GM18517 (cell line): ENCODE results near the gene RIPK3.
"Not testable (repeated sequence)": the region's sequence is repeated elsewhere in the genome, so short reads cannot be mapped to it uniquely, and the experiment has no call there.

Experiments
- ATAC-seq: cut with Tn5 transposase; IDR thresholded peaks from one replicate; pipeline ENCODE4 v1.9.1; 2021; ENCODE audit warnings: mild to moderate bottlenecking, moderate library complexity; ENCODE audit not compliant: unreplicated experiment

The RIPK3 gene

GRCh38 chr14:24339284-24340151 lies at the start of gene RIPK3:
Gene RIPK3 (minus strand): TSS chr14:24339991. CDS start chr14:24339826, 165 bp downstream.
- ATAC-seq, result peak; percentile 74

GRCh38 chr14:24389226-24389848 lies 49.5 kb upstream of the RIPK3 start:
- no peak for ATAC-seq

- ATAC-seq, result no peak
These were observed 48.8 kb upstream of the RIPK3 start for GRCh38 chr14:24388474-24389179.

GRCh38 chr14:24387579-24387978 lies 47.8 kb upstream of the RIPK3 start:
- not testable (repeated sequence) for ATAC-seq

DNA sequence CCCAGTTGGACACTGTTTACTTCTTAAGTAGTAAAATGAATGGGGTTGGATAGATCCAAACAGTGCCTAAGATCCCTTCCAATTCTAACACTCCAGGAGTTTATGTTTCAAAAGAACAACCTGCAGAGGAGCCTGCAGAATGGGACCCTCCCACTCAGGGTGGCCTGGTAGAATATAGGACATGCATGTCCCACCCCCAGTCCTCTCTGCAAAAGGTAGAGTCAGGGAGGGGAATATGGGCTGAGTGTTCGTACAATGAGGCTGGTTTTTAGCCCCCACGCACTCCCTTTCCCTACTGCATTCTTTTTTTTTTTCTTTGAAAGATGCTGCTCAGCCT lies 47.2 kb upstream of the RIPK3 start:
- ATAC-seq, result no peak

DNA sequence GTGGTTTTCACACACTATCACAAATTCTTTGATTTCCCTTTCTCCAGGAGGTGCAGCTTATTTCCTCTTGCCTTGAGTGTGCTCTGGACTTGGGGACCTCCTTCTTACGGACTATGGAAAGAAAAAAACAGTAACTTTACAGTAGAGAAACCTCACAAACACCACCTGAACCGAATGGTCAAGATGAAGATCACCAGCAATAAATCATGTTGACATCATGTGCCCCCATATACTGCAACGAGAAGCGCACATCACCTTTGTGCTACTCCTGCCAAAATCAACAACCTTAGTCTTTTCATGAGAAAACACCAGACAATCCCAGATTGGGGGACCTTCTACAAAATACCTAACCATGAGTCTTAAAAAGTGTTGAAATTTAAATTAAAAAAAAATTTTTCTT lies 45.7 kb upstream of the RIPK3 start:
- ATAC-seq, result no peak

DNA sequence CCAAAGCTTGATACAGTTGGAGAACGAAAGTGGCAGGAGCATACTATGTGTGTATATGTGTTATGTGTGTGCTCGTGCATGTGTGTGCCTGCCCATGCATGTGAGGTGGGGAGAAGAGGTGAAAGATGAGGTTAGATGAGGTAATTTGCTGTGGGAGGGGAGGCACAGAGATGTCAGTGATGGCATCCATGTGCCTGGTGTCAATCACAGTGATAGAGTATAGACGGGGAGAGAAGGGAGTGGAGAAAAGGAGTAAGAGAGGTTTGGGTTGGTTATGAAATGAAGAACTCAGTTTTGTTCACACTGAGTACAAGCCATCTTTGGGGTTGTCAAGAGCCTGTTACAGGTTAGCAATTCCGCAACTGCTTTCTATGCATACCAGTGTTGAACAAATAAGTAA lies 44.4 kb upstream of the RIPK3 start:
- no peak for ATAC-seq

GRCh38 chr14:24382064-24382371 lies 42.2 kb upstream of the RIPK3 start:
- ATAC-seq, result no peak

GRCh38 chr14:24381363-24382063 lies 41.7 kb upstream of the RIPK3 start:
- ATAC-seq, result no peak

DNA sequence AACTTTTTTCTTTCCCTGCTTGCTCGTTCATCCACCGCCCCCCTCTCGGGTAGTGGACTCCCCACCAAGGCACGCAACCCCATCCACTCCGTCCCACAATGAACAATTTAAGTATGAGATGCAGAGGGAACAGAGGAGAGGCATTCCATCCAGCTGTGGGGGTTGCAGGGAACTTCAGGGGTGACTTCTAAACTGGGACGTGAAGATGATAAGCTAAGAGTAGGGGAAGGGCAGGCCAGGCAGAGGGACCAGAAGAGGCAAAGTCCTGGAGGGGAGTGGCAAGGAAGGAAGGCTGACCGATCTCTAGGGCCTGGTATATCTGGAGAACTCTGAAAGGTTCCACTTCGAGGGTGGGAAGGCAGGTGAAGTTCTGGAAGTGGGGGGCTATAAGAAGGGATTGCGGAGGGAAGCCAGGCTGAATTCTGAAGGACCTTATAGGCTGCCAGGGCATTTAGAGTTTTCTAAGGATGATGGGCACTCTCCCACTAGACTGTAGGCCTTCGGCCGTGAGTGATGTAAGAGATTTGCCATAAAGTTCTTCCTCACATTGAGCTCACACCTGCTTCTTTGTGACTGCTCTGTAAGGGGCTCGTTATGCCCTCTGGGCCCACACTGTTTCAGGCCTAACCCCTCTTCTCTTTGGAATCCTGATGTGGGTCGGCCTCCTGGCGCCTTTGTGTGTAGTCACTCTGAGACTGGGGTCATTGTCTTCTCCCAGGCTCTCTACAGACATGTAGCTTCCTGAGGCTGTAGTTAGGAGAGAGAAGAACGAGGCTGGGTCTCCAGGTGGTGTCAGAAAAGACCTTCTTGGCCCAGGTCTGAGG lies 40.3 kb upstream of the RIPK3 start:
- no peak for ATAC-seq

- no peak for ATAC-seq
These were observed 39.5 kb upstream of the RIPK3 start for GRCh38 chr14:24378981-24379906.

GRCh38 chr14:24378327-24378726 lies 38.5 kb upstream of the RIPK3 start:
- ATAC-seq, result no peak

DNA sequence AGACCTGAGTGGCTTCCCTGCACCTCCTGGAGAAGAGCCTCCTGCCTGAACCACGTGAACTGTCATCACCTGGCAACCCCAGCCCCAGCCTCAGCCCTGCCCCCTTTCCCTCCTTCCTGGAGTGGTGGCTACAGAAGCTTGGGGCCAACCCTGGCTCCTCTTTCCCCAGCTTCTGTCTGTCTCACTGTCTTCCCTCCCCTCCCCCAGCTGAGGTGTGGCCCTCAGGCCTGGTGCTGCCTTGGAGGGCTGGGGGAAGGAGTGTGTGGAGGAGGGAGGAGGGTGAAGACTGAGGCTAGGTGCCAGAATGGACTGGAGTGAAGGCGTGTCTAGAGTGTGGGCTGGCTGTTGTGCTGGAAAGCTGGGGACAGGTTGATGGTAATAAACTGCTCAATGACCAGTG lies 37.9 kb upstream of the RIPK3 start:
- ATAC-seq, result no peak

DNA sequence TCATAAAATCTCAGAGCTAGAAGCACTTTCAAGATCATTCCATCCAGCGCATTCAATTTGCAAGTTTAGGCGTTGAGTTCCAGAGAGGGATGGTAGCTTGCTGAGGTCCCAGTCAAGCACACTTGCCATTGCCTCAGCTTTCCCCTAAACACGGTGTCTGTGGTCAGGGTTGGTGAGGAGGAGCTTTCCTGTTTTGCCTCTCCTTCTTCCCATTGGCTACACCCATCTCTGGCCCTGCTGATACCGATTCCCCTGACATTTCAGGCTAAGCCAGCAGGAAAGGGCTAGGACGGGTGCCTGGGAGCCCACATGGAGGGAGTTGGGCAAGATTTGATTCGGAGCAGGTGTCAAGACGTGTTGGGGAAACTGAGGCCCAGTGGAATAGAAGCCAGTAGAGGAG lies 37.3 kb upstream of the RIPK3 start:
- ATAC-seq, result no peak

DNA sequence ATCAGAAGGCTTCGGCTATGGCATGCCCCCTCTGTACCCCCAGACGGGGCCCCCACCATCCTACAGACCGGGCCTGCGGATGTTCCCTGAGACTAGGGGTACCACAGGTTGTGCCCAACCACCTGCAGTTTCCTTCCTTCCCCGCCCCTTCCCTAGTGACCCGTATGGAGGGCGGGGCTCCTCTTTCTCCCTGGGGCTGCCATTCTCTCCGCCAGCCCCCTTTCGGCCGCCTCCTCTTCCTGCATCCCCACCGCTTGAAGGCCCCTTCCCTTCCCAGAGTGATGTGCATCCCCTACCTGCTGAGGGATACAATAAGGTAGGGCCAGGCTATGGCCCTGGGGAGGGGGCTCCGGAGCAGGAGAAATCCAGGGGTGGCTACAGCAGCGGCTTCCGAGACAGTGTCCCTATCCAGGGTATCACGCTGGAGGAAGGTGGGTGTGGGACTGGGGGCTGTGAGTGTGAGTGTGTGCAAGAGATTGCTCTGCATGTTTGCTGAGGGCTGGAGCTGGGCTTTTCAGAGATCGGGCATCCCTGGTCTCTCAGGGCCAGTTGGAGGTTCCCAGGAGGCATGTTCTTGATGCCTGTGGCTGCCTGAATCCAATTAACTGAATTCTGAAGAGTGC lies 36.8 kb upstream of the RIPK3 start:
- ATAC-seq, result no peak

DNA sequence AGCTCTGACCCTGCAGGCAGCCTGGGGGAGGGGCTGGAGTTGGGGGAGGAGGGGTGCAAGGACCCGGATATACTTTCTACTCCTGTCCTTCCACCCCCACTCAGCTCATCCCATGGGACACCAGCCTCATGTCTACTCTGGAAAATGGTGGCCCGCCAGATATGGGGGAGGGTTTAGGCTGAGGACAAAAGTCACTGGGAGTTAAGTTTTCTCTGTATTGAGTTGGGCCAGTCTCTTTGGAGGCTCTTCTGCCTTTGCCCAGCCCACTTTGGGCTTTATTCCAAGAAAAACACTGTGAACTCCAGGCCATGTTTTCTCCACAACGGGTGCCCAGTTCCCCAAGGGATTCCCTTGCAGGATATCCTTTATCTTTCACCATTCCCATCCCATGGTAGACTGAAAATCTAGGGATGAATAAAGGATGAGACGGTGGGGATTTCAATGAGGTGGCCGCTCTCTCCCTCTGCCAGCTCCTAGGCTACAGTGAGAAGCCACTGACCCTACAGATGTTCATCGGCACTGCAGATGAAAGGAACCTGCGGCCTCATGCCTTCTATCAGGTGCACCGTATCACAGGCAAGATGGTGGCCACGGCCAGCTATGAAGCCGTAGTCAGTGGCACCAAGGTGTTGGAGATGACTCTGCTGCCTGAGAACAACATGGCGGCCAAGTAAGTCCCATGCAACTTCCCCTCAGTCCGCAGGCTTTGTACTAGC lies 33.1 kb upstream of the RIPK3 start:
- ATAC-seq, result no peak

DNA sequence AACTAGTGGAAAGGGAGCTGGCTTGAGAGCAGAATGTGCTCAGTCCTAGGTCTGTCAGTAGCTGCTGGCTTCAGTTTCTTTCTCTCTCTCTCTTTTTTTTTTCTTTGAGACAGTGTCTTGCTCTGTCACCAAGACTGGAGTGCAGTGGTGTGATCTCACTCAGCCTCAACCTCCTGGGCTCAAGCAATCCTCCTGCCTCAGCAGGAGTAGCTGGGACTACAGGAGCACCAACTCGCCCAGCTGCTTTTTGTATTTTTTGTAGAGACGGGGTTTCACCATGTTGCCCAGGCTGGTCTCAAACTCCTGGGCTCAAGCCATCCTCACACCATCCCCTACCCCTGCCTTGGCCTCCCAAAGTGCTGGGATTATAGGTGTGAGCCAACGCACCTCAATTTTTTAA lies 31.8 kb upstream of the RIPK3 start:
- ATAC-seq, result not testable (repeated sequence)

DNA sequence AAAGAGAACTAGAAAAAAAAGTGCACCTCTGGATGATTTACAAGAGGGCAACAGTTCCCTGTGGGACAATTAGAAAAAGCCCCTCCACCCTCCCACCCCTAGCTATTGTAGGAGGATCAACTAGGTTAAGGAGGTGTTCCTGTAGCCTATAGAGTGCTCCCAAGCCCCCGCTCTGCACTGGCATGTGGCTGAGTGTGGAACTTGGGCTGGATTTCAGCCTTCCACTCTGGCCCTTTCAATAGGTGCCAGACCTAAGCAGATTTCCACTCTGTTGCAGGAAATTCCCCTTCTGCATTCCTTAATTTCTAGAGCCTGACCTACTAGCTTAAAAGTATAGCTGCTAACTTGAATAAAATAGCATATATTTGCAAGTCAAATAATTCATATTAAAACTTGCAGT lies 31.0 kb upstream of the RIPK3 start:
- ATAC-seq, result no peak
